H9 (cell line): Measurements from ENCODE around the gene ZNF440. TPM values are rescaled to one million over a fixed set of nuclear protein-coding genes. Genes with fewer than 3 reads are reported as not detected.

Experiments used
- DNase-seq: peaks from one replicate; pipeline ENCODE4 v3.0.0-alpha.2; 2017
- H2AFZ ChIP-seq: one replicate; pipeline ENCODE4 v1.6.1; 2013; ENCODE audit warnings: mild to moderate bottlenecking, low read length, control low read depth, moderate library complexity
- H2AK5ac ChIP-seq: 2 replicates; pipeline ENCODE4 v1.6.1; 2013; ENCODE audit warnings: low read length, control low read depth, mixed read lengths; ENCODE audit not compliant: insufficient read length
- H2BK120ac ChIP-seq: one replicate; pipeline ENCODE4 v1.6.1; 2013; ENCODE audit warnings: low read depth, mild to moderate bottlenecking, low read length, control low read depth, inconsistent platforms; ENCODE audit not compliant: poor library complexity, severe bottlenecking
- H2BK12ac ChIP-seq: 2 replicates; pipeline ENCODE4 v1.6.1; 2013; ENCODE audit warnings: low read length, control low read depth, mixed read lengths, low read depth; ENCODE audit not compliant: insufficient read length
- H2BK15ac ChIP-seq: 2 replicates; pipeline ENCODE4 v1.6.1; 2013; ENCODE audit warnings: low read depth, low read length, control low read depth
- H2BK20ac ChIP-seq: one replicate; pipeline ENCODE4 v1.6.1; 2013; ENCODE audit warnings: low read depth, mild to moderate bottlenecking, low read length, control low read depth, inconsistent platforms; ENCODE audit not compliant: poor library complexity, severe bottlenecking
- H2BK5ac ChIP-seq: 2 replicates; pipeline ENCODE4 v1.6.1; 2013; ENCODE audit warnings: low read length, control low read depth, mixed read lengths; ENCODE audit not compliant: insufficient read length
- H3K14ac ChIP-seq: 2 replicates; pipeline ENCODE4 v1.6.1; 2013; ENCODE audit warnings: low read length, control low read depth; ENCODE audit not compliant: insufficient read depth
- H3K18ac ChIP-seq: 2 replicates; pipeline ENCODE4 v1.6.1; 2013; ENCODE audit warnings: low read depth, mild to moderate bottlenecking, mixed read lengths, low read length, control low read depth; ENCODE audit not compliant: insufficient read length
- H3K23ac ChIP-seq: 2 replicates; pipeline ENCODE4 v1.6.1; 2013; ENCODE audit warnings: low read length, control low read depth, mixed read lengths, low read depth; ENCODE audit not compliant: insufficient read length
- H3K23me2 ChIP-seq: 2 replicates; pipeline ENCODE4 v1.6.1; 2013; ENCODE audit warnings: low read depth, mild to moderate bottlenecking, mixed read lengths, low read length, control low read depth; ENCODE audit not compliant: insufficient read length, poor library complexity, severe bottlenecking
- H3K27ac ChIP-seq: 2 replicates; pipeline ENCODE4 v1.5.1; 2013; ENCODE audit warnings: low read length, control low read depth, mixed read lengths, low read depth; ENCODE audit not compliant: insufficient read length
- H3K27me3 ChIP-seq: 2 replicates; pipeline ENCODE4 v1.6.1; 2013; ENCODE audit warnings: low read length, control low read depth, inconsistent platforms; ENCODE audit not compliant: insufficient read depth
- H3K4ac ChIP-seq: 2 replicates; pipeline ENCODE4 v1.6.1; 2013; ENCODE audit warnings: low read depth, mild to moderate bottlenecking, control low read depth, inconsistent platforms, low read length, moderate library complexity
- H3K4me1 ChIP-seq: 2 replicates; pipeline ENCODE4 v1.6.1; 2013; ENCODE audit warnings: low read length, control low read depth, inconsistent platforms; ENCODE audit not compliant: insufficient read depth
- H3K4me2 ChIP-seq: 2 replicates; pipeline ENCODE4 v1.6.1; 2013; ENCODE audit warnings: low read length, control low read depth, mixed read lengths; ENCODE audit not compliant: insufficient read length, insufficient read depth
- H3K56ac ChIP-seq: 2 replicates; pipeline ENCODE4 v1.6.1; 2013; ENCODE audit warnings: low read depth, mild to moderate bottlenecking, mixed read lengths, low read length, control low read depth; ENCODE audit not compliant: insufficient read length
- H3K79me1 ChIP-seq: 2 replicates; pipeline ENCODE4 v1.6.1; 2013; ENCODE audit warnings: low read depth, mild to moderate bottlenecking, moderate library complexity, low read length, control low read depth, inconsistent platforms; ENCODE audit not compliant: insufficient read depth, poor library complexity, severe bottlenecking
- H3K79me2 ChIP-seq: 2 replicates; pipeline ENCODE4 v1.6.1; 2013; ENCODE audit warnings: low read length, control low read depth, inconsistent platforms; ENCODE audit not compliant: insufficient read depth
- H3K9ac ChIP-seq: 2 replicates; pipeline ENCODE4 v1.6.1; 2013; ENCODE audit warnings: low read length, control low read depth, mixed read lengths; ENCODE audit not compliant: insufficient read length; ENCODE audit errors: extremely low read depth
- H3K9me3 ChIP-seq: one replicate; pipeline ENCODE4 v1.6.1; 2013; ENCODE audit warnings: low read depth, low read length, inconsistent platforms; ENCODE audit not compliant: control insufficient read depth
- H3T11ph ChIP-seq: one replicate; pipeline ENCODE4 v1.6.1; 2013; ENCODE audit warnings: mild to moderate bottlenecking, low read length, control low read depth, inconsistent platforms
- H4K20me1 ChIP-seq: one replicate; pipeline ENCODE4 v1.6.1; 2013; ENCODE audit not compliant: control insufficient read depth, insufficient read length, insufficient read depth
- H4K5ac ChIP-seq: 2 replicates; pipeline ENCODE4 v1.6.1; 2013; ENCODE audit warnings: low read depth, mild to moderate bottlenecking, mixed read lengths, low read length, control low read depth; ENCODE audit not compliant: insufficient read length
- H4K8ac ChIP-seq: replicated peaks from 2 replicates; pipeline ENCODE4 v1.6.1; 2013; ENCODE audit warnings: low read length, control low read depth, mixed read lengths, low read depth; ENCODE audit not compliant: insufficient read length
- H4K91ac ChIP-seq: 2 replicates; pipeline ENCODE4 v1.6.1; 2013; ENCODE audit warnings: low read depth, mild to moderate bottlenecking, moderate library complexity, mixed read lengths, low read length, control low read depth; ENCODE audit not compliant: insufficient read length
- H3K27ac Mint-ChIP-seq, 3 experiments: 2 replicates in 2 of 3; 3 replicates in 1 of 3; pipeline ENCODE4 v1.8.0; 2020 to 2021; ENCODE audit warnings: mixed read lengths in 3 of 3, mild to moderate bottlenecking in 1 of 3, moderate library complexity in 1 of 3
- H3K27me3 Mint-ChIP-seq: 2 replicates; pipeline ENCODE4 v1.8.0; 2021; ENCODE audit warnings: low read depth, mild to moderate bottlenecking, moderate library complexity, mixed read lengths
- H3K36me3 Mint-ChIP-seq, 3 experiments: 2 replicates in 2 of 3; 3 replicates in 1 of 3; pipeline ENCODE4 v1.8.0; 2020 to 2021; ENCODE audit warnings: low read depth in 3 of 3, mixed read lengths in 3 of 3; ENCODE audit not compliant: insufficient read depth in 1 of 3
- H3K4me1 Mint-ChIP-seq, 2 experiments: 2 replicates each; pipeline ENCODE4 v1.8.0; 2020; ENCODE audit warnings: mixed read lengths in 2 of 2
- H3K4me3 Mint-ChIP-seq, 2 experiments: 2 replicates in 1 of 2; 3 replicates in 1 of 2; pipeline ENCODE4 v1.8.0; 2020 to 2021; ENCODE audit warnings: mild to moderate bottlenecking in 2 of 2, mixed read lengths in 2 of 2, moderate library complexity in 1 of 2
- H3K9me3 Mint-ChIP-seq, 2 experiments: 2 replicates in 1 of 2; 3 replicates in 1 of 2; pipeline ENCODE4 v1.8.0; 2020; ENCODE audit warnings: mild to moderate bottlenecking in 2 of 2, mixed read lengths in 2 of 2, moderate library complexity in 1 of 2
- CTCF ChIP-seq: fragments of 200-600 bp; sonication (generic); conservative IDR thresholded peaks from 3 replicates; pipeline ENCODE4 v1.8.0; 2021; ENCODE audit warnings: antibody characterized with exemption, mild to moderate bottlenecking
- WGBS: extraction: QIAGEN DNeasy Blood & Tissue Kit; methylation state at CpG from one replicate; pipeline ENCODE4 v1.1.7; 2013; ENCODE audit warnings: missing lambda C conversion rate, low lambda C conversion rate, mixed read lengths; ENCODE audit not compliant: insufficient read length; ENCODE audit errors: extremely low coverage; 5-methylcytosine and 5-hydroxymethylcytosine counted together
- total RNA-seq: library from RNA; stranded (reverse); gene quantifications from 2 replicates; pipeline ENCODE4 v1.2.1, GENCODE V29; 2021

Gene ZNF440
- total RNA-seq, 1 experiment from 2014 or later: 4.1 TPM

GRCh38 chr19:11872624-11873023 is 58.6 kb downstream of the ZNF440 start:
- H3K36me3 Mint-ChIP-seq: peaks cover 1 to 21% (median 13%) of the 10 kb centered on the region in 3 experiments; a peak in 5 of 7 replicates
- WGBS: no CpG with 5 or more reads among the region's 9 CpGs

More at GRCh38 chr19:11872624-11873023, 58.6 kb downstream of the ZNF440 start:
- Histone ChIP-seq H3T11ph (no peak overlapping the region), H2BK120ac (no peak overlapping the region), H3K23ac (no peak overlapping the region), H3K4me2 (no peak overlapping the region), H3K79me2 (no peaks in the 10 kb centered on the region), H2AFZ (no peak overlapping the region), H3K18ac (no peak overlapping the region), H2BK12ac (no peak overlapping the region), H3K9ac (no peak overlapping the region), H3K4ac (no peak overlapping the region), H3K23me2 (no peaks in the 10 kb centered on the region), H3K79me1 (no peaks in the 10 kb centered on the region), H2AK5ac (no peak overlapping the region), H4K20me1 (no peaks in the 10 kb centered on the region), H2BK15ac (no peak overlapping the region), H3K9me3 (peaks cover 36% of the 10 kb centered on the region), H3K27ac (no peak overlapping the region), H4K91ac (no peak overlapping the region), H3K56ac (no peak overlapping the region), H4K8ac (no peak overlapping the region), H2BK20ac (no peak overlapping the region), H4K5ac (no peak overlapping the region), H3K27me3 (no peaks in the 10 kb centered on the region), H3K4me1 (no peaks in the 10 kb centered on the region), H2BK5ac (no peak overlapping the region), H3K14ac (no peak overlapping the region)
- peaks cover 52 to 61% of the 10 kb centered on the region in 2 experiments for H3K9me3 Mint-ChIP-seq
- DNase-seq: no peak
- peaks cover 9% of the 10 kb centered on the region for H3K27me3 Mint-ChIP-seq
- no peak overlapping the region for H3K27ac Mint-ChIP-seq
- H3K4me3 Mint-ChIP-seq: no peak overlapping the region
- no peaks in the 10 kb centered on the region for H3K4me1 Mint-ChIP-seq
- no peak for TF ChIP-seq CTCF
